GM10248 (cell line): Measurements from ENCODE around the gene RNF32.
"Not testable (repeated sequence)": the region's sequence is repeated elsewhere in the genome, so short reads cannot be mapped to it uniquely, and the experiment has no call there.

Experiments
- CTCF ChIA-PET: fragments of 300-600 bp; sonication (Branson Sonifier 250); formaldehyde crosslinking; extraction: SDS; loops from one replicate; lab custom pipeline; 2021; ENCODE audit warnings: antibody characterized with exemption; lab: Yijun Ruan, JAX
- POLR2A ChIA-PET: fragments of 350-650 bp; sonication (Branson Sonifier 250); formaldehyde crosslinking; extraction: SDS; loops from one replicate; lab custom pipeline; 2020; ENCODE audit warnings: antibody characterized with exemption; lab: Yijun Ruan, JAX
- DNase-seq: peaks from one replicate; pipeline ENCODE4 v3.0.0; 2012; ENCODE audit errors: extremely low spot score
- CTCF ChIP-seq: IDR thresholded peaks from 2 replicates; pipeline ENCODE4 v1.5.1; 2012; ENCODE audit warnings: mild to moderate bottlenecking, low read depth; ENCODE audit errors: extremely low read depth, missing control alignments, control extremely low read depth

Gene RNF32

GRCh38 chr7:156614434-156615264, 25.9 kb upstream of the RNF32 start:
- no peak for TF ChIP-seq CTCF
- DNase-seq = no peak
- ChIA-PET POLR2A (no interaction called here), CTCF (no interaction called here)

GRCh38 chr7:156616269-156617202, 24.0 kb upstream of the RNF32 start:
- no peak for DNase-seq
- POLR2A ChIA-PET = no interaction called here
- CTCF ChIA-PET = no interaction called here
- TF ChIP-seq CTCF = no peak

GRCh38 chr7:156617215-156617614, 23.4 kb upstream of the RNF32 start:
- DNase-seq = no peak
- TF ChIP-seq CTCF = no peak
- CTCF ChIA-PET = no interaction called here
- POLR2A ChIA-PET = no interaction called here

- DNase-seq = no peak
- TF ChIP-seq CTCF = no peak
- POLR2A ChIA-PET = no interaction called here
- CTCF ChIA-PET = interaction anchor here (1.1 to 1.4 kb wide), 2 partner anchors 8 to 12 kb away, joined by 3 to 4 read pairs; no protein-coding TSS in a partner anchor
These were observed 22.3 kb upstream of the RNF32 start for GRCh38 chr7:156618078-156618779.

GRCh38 chr7:156618780-156619367, 21.7 kb upstream of the RNF32 start:
- CTCF ChIA-PET = interaction anchor here (1.1 to 1.4 kb wide), 2 partner anchors 8 to 13 kb away, joined by 3 to 4 read pairs; no protein-coding TSS in a partner anchor
- no peak for TF ChIP-seq CTCF
- POLR2A ChIA-PET = no interaction called here

GRCh38 chr7:156619488-156620290, 20.9 kb upstream of the RNF32 start:
- CTCF ChIA-PET, DNase-seq, POLR2A ChIA-PET: not testable (repeated sequence)

More at GRCh38 chr7:156618780-156619367, 21.7 kb upstream of the RNF32 start:
- no peak for DNase-seq
